Keratinocyte (primary cell): ENCODE measurements around the gene ANO2. TPM values are rescaled to one million over a fixed set of nuclear protein-coding genes. Genes with fewer than 3 reads are reported as not detected.

Source experiments
- DNase-seq: peaks from one replicate; pipeline ENCODE4 v3.0.0-alpha.2; 2011; ENCODE audit warnings: low read depth, missing footprints, low spot score
- FAIRE-seq: peaks from 2 replicates; lab custom pipeline; 2011; peaks lifted over from hg19 to GRCh38; lab: Jason Lieb, UNC
- H2AFZ ChIP-seq: 2 replicates; pipeline ENCODE4 v1.6.0; 2012; ENCODE audit warnings: low read length, control low read depth, inconsistent platforms; ENCODE audit not compliant: control insufficient read depth
- H3K27ac ChIP-seq: 2 replicates; pipeline ENCODE4 v1.5.1; 2011; ENCODE audit warnings: low read length; ENCODE audit not compliant: control insufficient read depth, insufficient read depth
- H3K27me3 ChIP-seq: 3 replicates; pipeline ENCODE4 v1.6.0; 2011; ENCODE audit warnings: low read length; ENCODE audit not compliant: control insufficient read depth, insufficient read depth; ENCODE audit errors: extremely low read depth
- H3K36me3 ChIP-seq, 2 experiments: 2 replicates in 1 of 2; 3 replicates in 1 of 2; pipeline ENCODE4 v1.5.1; 2011; ENCODE audit warnings: low read length in 2 of 2, mild to moderate bottlenecking in 1 of 2; ENCODE audit not compliant: control insufficient read depth in 2 of 2, insufficient read depth in 2 of 2; ENCODE audit errors: extremely low read depth in 1 of 2
- H3K4me1 ChIP-seq: 3 replicates; pipeline ENCODE4 v1.5.1; 2011; ENCODE audit warnings: low read length; ENCODE audit not compliant: control insufficient read depth, insufficient read depth; ENCODE audit errors: extremely low read depth
- H3K4me2 ChIP-seq: 3 replicates; pipeline ENCODE4 v1.6.0; 2011; ENCODE audit warnings: low read depth, low read length; ENCODE audit not compliant: control insufficient read depth, insufficient read depth; ENCODE audit errors: extremely low read depth
- H3K4me3 ChIP-seq, 3 experiments: fragments of 200-600 bp in 1 of 3; sonication (generic) in 1 of 3; 2 replicates in 2 of 3; 3 replicates in 1 of 3; pipeline ENCODE4 v1.5.1; 2011 to 2016; ENCODE audit warnings: low read length in 3 of 3, mild to moderate bottlenecking in 3 of 3, control low read depth in 2 of 3, inconsistent platforms in 1 of 3, low read depth in 1 of 3, mixed read lengths in 1 of 3, mixed run types in 1 of 3, moderate library complexity in 1 of 3; ENCODE audit not compliant: control insufficient read depth in 2 of 3, insufficient read depth in 2 of 3; ENCODE audit errors: extremely low read depth in 1 of 3
- H3K79me2 ChIP-seq: 2 replicates; pipeline ENCODE4 v1.6.0; 2012; ENCODE audit warnings: low read length; ENCODE audit not compliant: control insufficient read depth, insufficient read depth
- H3K9ac ChIP-seq: 3 replicates; pipeline ENCODE4 v1.6.0; 2011; ENCODE audit warnings: low read length; ENCODE audit not compliant: control insufficient read depth, insufficient read depth; ENCODE audit errors: extremely low read depth
- H3K9me1 ChIP-seq: 3 replicates; pipeline ENCODE4 v1.6.0; 2011; ENCODE audit warnings: low read length; ENCODE audit not compliant: control insufficient read depth, insufficient read depth; ENCODE audit errors: extremely low read depth
- H3K9me3 ChIP-seq: 2 replicates; pipeline ENCODE4 v1.5.1; 2012; ENCODE audit warnings: low read depth, low read length; ENCODE audit not compliant: control insufficient read depth
- H4K20me1 ChIP-seq: 3 replicates; pipeline ENCODE4 v1.6.0; 2011; ENCODE audit warnings: low read length; ENCODE audit not compliant: control insufficient read depth, insufficient read depth; ENCODE audit errors: extremely low read depth
- EZH2 ChIP-seq: IDR thresholded peaks from one replicate; pipeline ENCODE4 v1.6.1; 2012; ENCODE audit warnings: inconsistent platforms, mild to moderate bottlenecking, low read length, moderate library complexity
- dilution Hi-C: fragments of 300-500 bp; cut with MboI; formaldehyde crosslinking; loops from one replicate; pipeline ENCODE4 v1.7.0; 2020; ENCODE audit warnings: low sequenced_read_pairs; ENCODE audit not compliant: extremely low pct_ligation_motif_present
- polyA plus RNA-seq, 5 experiments: library from polyadenylated mRNA; depleted of rRNA in 3 of 5; stranded (reverse) in 3 of 5; stranded (forward) in 1 of 5; unstranded in 1 of 5; fragments of >200 nt; gene quantifications; 1 replicate in 1 of 5; 2 replicates in 3 of 5; 3 replicates in 1 of 5; pipeline versions ENCODE4 v1.2.1 to v1.2.3, GENCODE V29; 2011 to 2012; ENCODE audit warnings: missing spikeins in 2 of 5, low read depth in 1 of 5, low replicate concordance in 1 of 5
- TF ChIP-seq, protein P1 (sequence below), 3 experiments: IDR thresholded peaks in 1 of 3; conservative IDR thresholded peaks in 1 of 3; optimal IDR thresholded peaks in 1 of 3; 2 replicates in 2 of 3; 3 replicates in 1 of 3; pipeline versions ENCODE3 to v1.5.1; 2011; ENCODE audit warnings: low read length in 3 of 3, mild to moderate bottlenecking in 3 of 3, moderate library complexity in 2 of 3, control low read depth in 1 of 3, inconsistent platforms in 1 of 3; ENCODE audit not compliant: insufficient read depth in 2 of 3; ENCODE audit errors: extremely low read depth in 1 of 3

ANO2 gene
- polyA plus RNA-seq, 1 donor (not counting 4 experiments of a cell fraction or from before 2014, with no cell fraction given) = 0.14 TPM

DNA sequence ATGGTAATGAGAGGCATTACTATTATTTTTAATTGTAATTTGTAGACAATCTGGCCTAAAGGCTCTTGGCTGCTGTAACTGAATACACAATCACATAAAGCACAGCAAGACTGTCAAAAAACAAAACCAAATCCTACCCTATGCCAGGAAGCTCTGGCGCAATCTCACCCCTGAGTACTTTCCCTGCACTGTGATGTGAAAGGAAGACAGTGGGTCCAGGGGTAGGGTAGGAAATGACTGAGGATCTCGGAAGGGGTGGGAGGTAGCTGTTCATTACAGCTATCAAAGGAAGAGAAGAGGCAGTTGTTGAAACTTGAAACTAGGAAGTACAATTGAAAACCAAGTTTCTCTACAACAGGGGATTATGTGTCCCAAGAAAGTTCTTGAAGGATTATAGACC lies 202.8 kb downstream of the ANO2 start:
- Histone ChIP-seq H3K4me3 (no peak overlapping the region), H3K4me1 (no peaks in the 10 kb centered on the region), H4K20me1 (no peaks in the 10 kb centered on the region), H2AFZ (no peak overlapping the region), H3K27ac (no peak overlapping the region), H3K27me3 (no peaks in the 10 kb centered on the region), H3K9me3 (no peaks in the 10 kb centered on the region), H3K79me2 (no peaks in the 10 kb centered on the region), H3K9me1 (no peaks in the 10 kb centered on the region), H3K9ac (no peak overlapping the region), H3K4me2 (no peak overlapping the region), H3K36me3 (no peaks in the 10 kb centered on the region)
- dilution Hi-C loops = no loop called here
- no peak for TF ChIP-seq EZH2
- TF ChIP-seq, protein P1, sequence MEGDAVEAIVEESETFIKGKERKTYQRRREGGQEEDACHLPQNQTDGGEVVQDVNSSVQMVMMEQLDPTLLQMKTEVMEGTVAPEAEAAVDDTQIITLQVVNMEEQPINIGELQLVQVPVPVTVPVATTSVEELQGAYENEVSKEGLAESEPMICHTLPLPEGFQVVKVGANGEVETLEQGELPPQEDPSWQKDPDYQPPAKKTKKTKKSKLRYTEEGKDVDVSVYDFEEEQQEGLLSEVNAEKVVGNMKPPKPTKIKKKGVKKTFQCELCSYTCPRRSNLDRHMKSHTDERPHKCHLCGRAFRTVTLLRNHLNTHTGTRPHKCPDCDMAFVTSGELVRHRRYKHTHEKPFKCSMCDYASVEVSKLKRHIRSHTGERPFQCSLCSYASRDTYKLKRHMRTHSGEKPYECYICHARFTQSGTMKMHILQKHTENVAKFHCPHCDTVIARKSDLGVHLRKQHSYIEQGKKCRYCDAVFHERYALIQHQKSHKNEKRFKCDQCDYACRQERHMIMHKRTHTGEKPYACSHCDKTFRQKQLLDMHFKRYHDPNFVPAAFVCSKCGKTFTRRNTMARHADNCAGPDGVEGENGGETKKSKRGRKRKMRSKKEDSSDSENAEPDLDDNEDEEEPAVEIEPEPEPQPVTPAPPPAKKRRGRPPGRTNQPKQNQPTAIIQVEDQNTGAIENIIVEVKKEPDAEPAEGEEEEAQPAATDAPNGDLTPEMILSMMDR (optimal IDR thresholded peaks at IDR 0.05 in 1 of 3, IDR thresholded peaks at IDR 0.05 in 1 of 3, conservative IDR thresholded peaks at IDR 0.05 in 1 of 3; ENCODE audit: extremely low read depth in 1 of 3, insufficient read depth in 2 of 3, low read length in 3 of 3) = no peak
- FAIRE-seq (no peak), DNase-seq (no peak)

DNA sequence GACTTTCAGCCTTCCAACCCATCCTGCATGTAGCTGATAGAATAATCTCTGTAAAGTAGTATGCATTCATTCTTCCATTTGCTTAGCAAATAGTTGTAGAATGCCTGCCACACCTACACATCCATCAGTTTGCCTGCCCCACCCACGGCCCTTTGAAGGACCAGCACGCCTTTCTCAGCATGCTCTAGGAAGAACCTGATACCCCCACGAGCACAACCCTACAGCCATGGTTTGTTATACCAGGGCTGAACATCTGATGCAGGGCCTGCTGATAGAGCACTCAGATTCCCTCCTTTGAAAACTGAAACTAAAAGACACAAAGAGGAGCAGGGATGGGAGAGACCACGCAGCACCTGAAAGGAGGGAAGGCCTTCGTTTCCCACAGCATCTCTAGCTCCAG lies 205.1 kb downstream of the ANO2 start:
- Histone ChIP-seq H3K9me1 (no peaks in the 10 kb centered on the region), H3K36me3 (no peaks in the 10 kb centered on the region), H3K4me2 (no peak overlapping the region), H3K27me3 (peaks cover 2% of the 10 kb centered on the region), H3K4me1 (no peaks in the 10 kb centered on the region), H3K9me3 (no peaks in the 10 kb centered on the region), H4K20me1 (no peaks in the 10 kb centered on the region), H3K4me3 (no peak overlapping the region), H2AFZ (no peak overlapping the region), H3K27ac (no peak overlapping the region), H3K79me2 (no peaks in the 10 kb centered on the region), H3K9ac (no peak overlapping the region)
- FAIRE-seq = no peak
- DNase-seq = no peak
- dilution Hi-C loops = no loop called here
- TF ChIP-seq, protein P1 (optimal IDR thresholded peaks at IDR 0.05 in 1 of 3, IDR thresholded peaks at IDR 0.05 in 1 of 3, conservative IDR thresholded peaks at IDR 0.05 in 1 of 3; ENCODE audit: extremely low read depth in 1 of 3, insufficient read depth in 2 of 3, low read length in 3 of 3) = no peak
- TF ChIP-seq EZH2 = no peak
